K562 (cell line): ENCODE measurements around the gene ZFAND3.

Experiments used
- CREBBP ChIP-seq: IDR thresholded peaks from one replicate; pipeline ENCODE4 v1.6.1; 2012; ENCODE audit warnings: low read depth, mild to moderate bottlenecking, control low read depth, inconsistent platforms, low read length
- POLR2A ChIP-seq: fragments of 450-650 bp; conservative IDR thresholded peaks from 2 replicates; pipeline ENCODE4 v1.6.1; 2016

- TF ChIP-seq POLR2A (no peak), CREBBP (no peak)
Observed at GRCh38 chr6:37891072-37891471, 71.5 kb downstream of the ZFAND3 start.
